Liver (tissue), 3 donors: Measurements from ENCODE around the gene FBXO3.

Experiments used
- ATF3 ChIP-seq: IDR thresholded peaks from 2 replicates; pipeline ENCODE4 v1.6.1; 2016; ENCODE audit warnings: antibody characterized with exemption
- CTCF ChIP-seq: fragments of 150-350 bp; IDR thresholded peaks from 2 replicates; pipeline ENCODE4 v1.5.1; 2017; ENCODE audit warnings: improper control_type of control experiment, low read depth, low read length; ENCODE audit not compliant: missing input control
- EGR1 ChIP-seq, 2 donors: IDR thresholded peaks; 2 replicates each; pipeline ENCODE4 v1.6.1; 2016 to 2018; ENCODE audit warnings: antibody characterized with exemption in 2 of 2, low read depth in 2 of 2
- GABPA ChIP-seq, 2 donors: IDR thresholded peaks in 1 of 2; conservative IDR thresholded peaks in 1 of 2; 2 replicates each; pipeline ENCODE4 v1.6.1; 2016; ENCODE audit warnings: antibody characterized with exemption in 2 of 2, mild to moderate bottlenecking in 1 of 2, moderate library complexity in 1 of 2
- HNF4G ChIP-seq: IDR thresholded peaks from 2 replicates; pipeline ENCODE4 v1.6.1; 2016; ENCODE audit warnings: antibody characterized with exemption
- JUND ChIP-seq, 2 donors: IDR thresholded peaks; 2 replicates each; pipeline ENCODE4 v1.6.1; 2016; ENCODE audit warnings: antibody characterized with exemption in 2 of 2
- RXRA ChIP-seq, 2 donors: IDR thresholded peaks; 2 replicates each; pipeline ENCODE4 v1.6.1; 2017 to 2018; ENCODE audit warnings: antibody characterized with exemption in 2 of 2, mild to moderate bottlenecking in 1 of 2
- TAF1 ChIP-seq: conservative IDR thresholded peaks from 2 replicates; pipeline ENCODE4 v1.6.1; 2016; ENCODE audit warnings: antibody characterized with exemption, mild to moderate bottlenecking
- donor health status: healthy.
- donor health status: healthy.

- TF ChIP-seq CTCF, result no peak
- TF ChIP-seq TAF1, result no peak
- no peak for TF ChIP-seq RXRA (IDR thresholded peaks at IDR 0.05)
- no peak for TF ChIP-seq HNF4G
- TF ChIP-seq EGR1 (IDR thresholded peaks at IDR 0.05; ENCODE audit: low read depth in 2 of 2), result no peak
- no peak for TF ChIP-seq GABPA (IDR thresholded peaks at IDR 0.05 in 1 of 2, conservative IDR thresholded peaks at IDR 0.05 in 1 of 2)
- TF ChIP-seq JUND (IDR thresholded peaks at IDR 0.05), result no peak
- TF ChIP-seq ATF3, result no peak
Measured at GRCh38 chr11:33790040-33790439, 15.7 kb upstream of the FBXO3 start.
